ENCODE data around the gene KCNMA1.
"Not testable (repeated sequence)": the region's sequence is repeated elsewhere in the genome, so short reads cannot be mapped to it uniquely, and the experiment has no call there.

KCNMA1 gene

GRCh38 chr10:77602913-77603533, 34.6 kb downstream of the KCNMA1 start:
- no peak for DNase-seq

- DNase-seq = no peak
These were observed 35.2 kb downstream of the KCNMA1 start for GRCh38 chr10:77602231-77602912.

GRCh38 chr10:77601488-77601887, 36.1 kb downstream of the KCNMA1 start:
- DNase-seq = no peak

GRCh38 chr10:77600640-77601039, 37.0 kb downstream of the KCNMA1 start:
- no peak for DNase-seq

- no peak for DNase-seq
These were observed 38.0 kb downstream of the KCNMA1 start for GRCh38 chr10:77599651-77600050.

- DNase-seq = no peak
These were observed 39.0 kb downstream of the KCNMA1 start for GRCh38 chr10:77598606-77599005.

GRCh38 chr10:77597560-77597959, 40.0 kb downstream of the KCNMA1 start:
- no peak for DNase-seq

GRCh38 chr10:77594471-77594783, 43.2 kb downstream of the KCNMA1 start:
- DNase-seq = peak in 1 of 2 experiments; percentile 37

GRCh38 chr10:77593771-77594470, 43.7 kb downstream of the KCNMA1 start:
- no peak for DNase-seq

- no peak for DNase-seq
These were observed 44.5 kb downstream of the KCNMA1 start for GRCh38 chr10:77592946-77593636.

- no peak for DNase-seq
These were observed 45.1 kb downstream of the KCNMA1 start for GRCh38 chr10:77592510-77592909.

- no peak for DNase-seq
These were observed 46.2 kb downstream of the KCNMA1 start for GRCh38 chr10:77591238-77591880.

- no peak for DNase-seq
These were observed 47.0 kb downstream of the KCNMA1 start for GRCh38 chr10:77590344-77591237.

GRCh38 chr10:77589703-77590102, 47.9 kb downstream of the KCNMA1 start:
- DNase-seq = not testable (repeated sequence)

- no peak for DNase-seq
These were observed 48.7 kb downstream of the KCNMA1 start for GRCh38 chr10:77588886-77589285.

GRCh38 chr10:77587416-77587790, 50.2 kb downstream of the KCNMA1 start:
- DNase-seq = no peak

- DNase-seq = no peak
These were observed 50.7 kb downstream of the KCNMA1 start for GRCh38 chr10:77586719-77587415.

- DNase-seq = no peak
These were observed 52.7 kb downstream of the KCNMA1 start for GRCh38 chr10:77584938-77585337.

GRCh38 chr10:77583527-77583926, 54.1 kb downstream of the KCNMA1 start:
- no peak for DNase-seq

- no peak for DNase-seq
These were observed 54.9 kb downstream of the KCNMA1 start for GRCh38 chr10:77582710-77583115.

- no peak for DNase-seq
These were observed 55.9 kb downstream of the KCNMA1 start for GRCh38 chr10:77581738-77582137.

- DNase-seq = no peak
These were observed 57.1 kb downstream of the KCNMA1 start for GRCh38 chr10:77580482-77580881.
